ENCODE measurements around the gene MYO5C. TPM values are rescaled to one million over a fixed set of nuclear protein-coding genes. Genes with fewer than 3 reads are reported as not detected.

Gene MYO5C
- total RNA-seq, 1 donor from 2014 or later: 24.1 TPM

DNA sequence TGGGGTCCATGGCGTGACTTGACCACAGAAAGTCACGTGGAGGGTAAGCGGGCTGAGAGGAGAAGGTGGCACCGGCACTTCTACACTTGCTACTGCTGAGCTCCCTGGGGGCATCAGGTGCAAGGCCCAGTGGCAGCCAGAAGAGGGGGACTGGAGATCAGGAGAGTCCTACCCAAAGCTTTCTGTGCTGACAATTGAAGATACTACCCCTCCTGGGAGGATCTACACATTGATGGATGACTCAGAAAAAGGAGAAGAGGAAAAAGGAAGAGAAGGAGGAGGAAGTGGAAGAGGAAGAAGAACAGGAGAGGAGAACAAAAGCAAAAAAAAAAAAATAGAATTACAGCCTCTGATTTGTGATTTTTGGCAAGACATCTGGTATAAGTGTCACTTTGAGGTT lies 41.2 kb downstream of the MYO5C start:
- Histone ChIP-seq H3K27ac (no peak overlapping the region), H3K9me3 (ENCODE audit: low read depth) (no peaks in the 10 kb centered on the region), H3F3A (ENCODE audit: low read depth) (peaks cover 20% of the 10 kb centered on the region), H3K4me3 (no peak overlapping the region), H3K79me2 (ENCODE audit: low read depth) (no peaks in the 10 kb centered on the region), H3K27me3 (no peaks in the 10 kb centered on the region), H3K9ac (no peak overlapping the region), H3K36me3 (no peaks in the 10 kb centered on the region), H2AFZ (replicated peaks) (no peak overlapping the region), H3K4me2 (no peak overlapping the region), H3K4me1 (peaks cover 20% of the 10 kb centered on the region), H4K20me1 (ENCODE audit: low read depth) (no peaks in the 10 kb centered on the region)
- H3K36me3 Mint-ChIP-seq: no peaks in the 10 kb centered on the region
- H3K4me3 Mint-ChIP-seq: no peak overlapping the region
- no peak for DNase-seq (ENCODE audit: low spot score)
- H3K9me3 Mint-ChIP-seq: no peaks in the 10 kb centered on the region
- H3K27me3 Mint-ChIP-seq (ENCODE audit: insufficient read depth, low read depth): peaks cover 3% of the 10 kb centered on the region
- H3K27ac Mint-ChIP-seq: no peak overlapping the region
- H3K4me1 Mint-ChIP-seq: peaks cover 27% of the 10 kb centered on the region
- TF ChIP-seq, protein P1, sequence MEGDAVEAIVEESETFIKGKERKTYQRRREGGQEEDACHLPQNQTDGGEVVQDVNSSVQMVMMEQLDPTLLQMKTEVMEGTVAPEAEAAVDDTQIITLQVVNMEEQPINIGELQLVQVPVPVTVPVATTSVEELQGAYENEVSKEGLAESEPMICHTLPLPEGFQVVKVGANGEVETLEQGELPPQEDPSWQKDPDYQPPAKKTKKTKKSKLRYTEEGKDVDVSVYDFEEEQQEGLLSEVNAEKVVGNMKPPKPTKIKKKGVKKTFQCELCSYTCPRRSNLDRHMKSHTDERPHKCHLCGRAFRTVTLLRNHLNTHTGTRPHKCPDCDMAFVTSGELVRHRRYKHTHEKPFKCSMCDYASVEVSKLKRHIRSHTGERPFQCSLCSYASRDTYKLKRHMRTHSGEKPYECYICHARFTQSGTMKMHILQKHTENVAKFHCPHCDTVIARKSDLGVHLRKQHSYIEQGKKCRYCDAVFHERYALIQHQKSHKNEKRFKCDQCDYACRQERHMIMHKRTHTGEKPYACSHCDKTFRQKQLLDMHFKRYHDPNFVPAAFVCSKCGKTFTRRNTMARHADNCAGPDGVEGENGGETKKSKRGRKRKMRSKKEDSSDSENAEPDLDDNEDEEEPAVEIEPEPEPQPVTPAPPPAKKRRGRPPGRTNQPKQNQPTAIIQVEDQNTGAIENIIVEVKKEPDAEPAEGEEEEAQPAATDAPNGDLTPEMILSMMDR (IDR thresholded peaks at IDR 0.05): peak; percentile 22
- TF ChIP-seq EZH2phosphoT487 (IDR thresholded peaks at IDR 0.05) (no peak), EZH2 (IDR thresholded peaks at IDR 0.05) (no peak)

DNA sequence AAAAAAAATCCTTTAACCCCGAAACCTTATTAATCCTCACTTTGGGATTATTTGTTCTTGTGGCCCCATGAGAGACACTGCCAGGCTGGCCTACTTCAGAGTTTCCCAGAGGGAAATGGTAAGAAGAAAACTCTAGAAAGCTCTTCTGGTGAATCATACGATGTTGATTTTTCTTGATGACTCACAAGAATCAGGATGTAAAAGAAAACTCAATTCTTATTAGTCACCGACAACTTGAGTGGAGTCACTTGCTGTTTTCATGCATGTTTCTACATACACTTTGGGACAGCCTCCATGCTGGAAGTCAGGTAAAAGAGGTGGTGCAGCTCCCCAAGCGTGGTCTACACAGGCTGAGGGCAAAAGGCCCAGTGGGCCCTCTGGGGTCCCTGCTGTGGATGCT lies 42.8 kb downstream of the MYO5C start:
- Histone ChIP-seq H3K9me3 (ENCODE audit: low read depth) (no peaks in the 10 kb centered on the region), H3K4me1 (peaks cover 13% of the 10 kb centered on the region), H4K20me1 (ENCODE audit: low read depth) (no peaks in the 10 kb centered on the region), H3K79me2 (ENCODE audit: low read depth) (no peaks in the 10 kb centered on the region), H3K27ac (no peak overlapping the region), H3K4me2 (no peak overlapping the region), H3K4me3 (no peak overlapping the region), H3K36me3 (no peaks in the 10 kb centered on the region), H3K27me3 (no peaks in the 10 kb centered on the region), H3F3A (ENCODE audit: low read depth) (peaks cover 13% of the 10 kb centered on the region), H3K9ac (no peak overlapping the region), H2AFZ (replicated peaks) (no peak overlapping the region)
- Mint-ChIP-seq H3K4me1 (peaks cover 16% of the 10 kb centered on the region), H3K27me3 (ENCODE audit: insufficient read depth, low read depth) (peaks cover 3% of the 10 kb centered on the region), H3K27ac (no peak overlapping the region), H3K36me3 (no peaks in the 10 kb centered on the region), H3K4me3 (no peak overlapping the region), H3K9me3 (no peaks in the 10 kb centered on the region)
- TF ChIP-seq EZH2 (IDR thresholded peaks at IDR 0.05): no peak
- TF ChIP-seq, protein P1 (IDR thresholded peaks at IDR 0.05): no peak
- no peak for TF ChIP-seq EZH2phosphoT487 (IDR thresholded peaks at IDR 0.05)
- no peak for DNase-seq (ENCODE audit: low spot score)

DNA sequence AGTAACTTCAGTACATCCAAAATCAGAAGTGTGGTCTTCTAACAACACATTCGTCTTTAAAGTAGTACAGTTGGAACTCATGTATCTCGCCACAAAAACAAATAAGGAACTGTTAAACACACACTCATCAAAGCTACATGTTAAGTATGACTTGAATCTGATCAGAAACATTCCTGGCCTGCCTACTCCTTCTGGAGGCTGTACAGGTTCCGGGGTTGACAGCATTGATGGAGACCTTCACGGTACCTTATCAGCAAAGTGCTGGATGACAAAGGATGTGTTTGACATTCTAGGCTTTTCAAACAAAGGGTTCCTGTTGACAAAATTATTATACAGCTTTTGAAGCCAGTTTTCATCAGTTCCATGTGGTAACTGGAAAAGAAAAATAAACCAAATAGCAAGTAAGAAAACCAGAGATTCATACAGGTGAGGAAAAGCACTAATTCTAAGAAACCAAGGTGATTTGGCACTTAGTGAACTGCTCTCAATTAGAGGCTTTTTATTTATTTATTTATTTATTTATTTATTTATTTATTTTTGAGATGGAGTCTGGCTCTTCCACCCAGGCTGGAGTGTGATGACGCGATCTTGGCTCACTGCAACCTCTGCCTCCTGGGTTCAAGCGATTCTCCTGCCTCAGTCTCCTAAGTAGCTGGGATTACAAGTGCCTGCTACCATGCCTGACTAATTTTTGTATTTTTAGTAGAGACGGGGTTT lies 44.3 kb downstream of the MYO5C start:
- TF ChIP-seq EZH2 (IDR thresholded peaks at IDR 0.05) (no peak), EZH2phosphoT487 (IDR thresholded peaks at IDR 0.05) (no peak)
- TF ChIP-seq, protein P1 (IDR thresholded peaks at IDR 0.05): no peak
- Mint-ChIP-seq H3K4me3 (no peak overlapping the region), H3K36me3 (peaks cover 6% of the 10 kb centered on the region), H3K4me1 (peaks cover 1% of the 10 kb centered on the region), H3K9me3 (no peaks in the 10 kb centered on the region), H3K27me3 (ENCODE audit: insufficient read depth, low read depth) (peaks cover 3% of the 10 kb centered on the region), H3K27ac (no peak overlapping the region)
- Histone ChIP-seq H3K9me3 (ENCODE audit: low read depth) (no peaks in the 10 kb centered on the region), H3K9ac (no peak overlapping the region), H3F3A (ENCODE audit: low read depth) (no peaks in the 10 kb centered on the region), H3K4me2 (no peak overlapping the region), H3K79me2 (ENCODE audit: low read depth) (no peaks in the 10 kb centered on the region), H4K20me1 (ENCODE audit: low read depth) (no peaks in the 10 kb centered on the region), H3K4me3 (no peak overlapping the region), H3K27me3 (no peaks in the 10 kb centered on the region), H2AFZ (replicated peaks) (no peak overlapping the region), H3K36me3 (no peaks in the 10 kb centered on the region), H3K27ac (no peak overlapping the region), H3K4me1 (no peaks in the 10 kb centered on the region)
- no peak for DNase-seq (ENCODE audit: low spot score)

Measured in neural progenitor cell (in vitro differentiated cells).